Astrocyte (in vitro differentiated cells and primary cell): ENCODE data around the gene TMTC1. TPM values are rescaled to one million over a fixed set of nuclear protein-coding genes. Genes with fewer than 3 reads are reported as not detected.

Experiments
- DNase-seq: peaks from one replicate; pipeline ENCODE4 v3.0.0-alpha.2; 2010; ENCODE audit warnings: low read depth
- FAIRE-seq: peaks from 2 replicates; lab custom pipeline; 2011; peaks lifted over from hg19 to GRCh38; lab: Jason Lieb, UNC
- H2AFZ ChIP-seq: 2 replicates; pipeline ENCODE4 v1.6.0; 2012; ENCODE audit warnings: low read depth, low read length, inconsistent platforms
- H3K27ac ChIP-seq: 2 replicates; pipeline ENCODE4 v1.5.1; 2011; ENCODE audit warnings: low read depth, low read length, inconsistent platforms
- H3K27me3 ChIP-seq: 2 replicates; pipeline ENCODE4 v1.6.0; 2011; ENCODE audit warnings: low read length, inconsistent platforms; ENCODE audit not compliant: insufficient read depth
- H3K36me3 ChIP-seq: 2 replicates; pipeline ENCODE4 v1.5.1; 2011; ENCODE audit warnings: low read length, inconsistent platforms; ENCODE audit not compliant: insufficient read depth
- H3K4me1 ChIP-seq: 2 replicates; pipeline ENCODE4 v1.5.1; 2011; ENCODE audit warnings: low read length, inconsistent platforms; ENCODE audit not compliant: insufficient read depth
- H3K4me2 ChIP-seq: 2 replicates; pipeline ENCODE4 v1.6.0; 2012; ENCODE audit warnings: low read length, inconsistent platforms
- H3K4me3 ChIP-seq: 2 replicates; pipeline ENCODE4 v1.5.1; 2011; ENCODE audit warnings: low read depth, mild to moderate bottlenecking, low read length, inconsistent platforms; ENCODE audit not compliant: insufficient read depth
- H3K79me2 ChIP-seq: 2 replicates; pipeline ENCODE4 v1.6.0; 2012; ENCODE audit warnings: mild to moderate bottlenecking, low read length, inconsistent platforms; ENCODE audit not compliant: insufficient read depth
- H3K9ac ChIP-seq: 2 replicates; pipeline ENCODE4 v1.6.0; 2012; ENCODE audit warnings: mild to moderate bottlenecking, low read length, inconsistent platforms
- H3K9me3 ChIP-seq: 2 replicates; pipeline ENCODE4 v1.5.1; 2012; ENCODE audit warnings: low read depth, mild to moderate bottlenecking, low read length, inconsistent platforms; ENCODE audit not compliant: insufficient read depth
- H4K20me1 ChIP-seq: 2 replicates; pipeline ENCODE4 v1.6.0; 2012; ENCODE audit warnings: low read length, inconsistent platforms; ENCODE audit not compliant: insufficient read depth
- H3K27ac Mint-ChIP-seq: one replicate; pipeline ENCODE4 v1.8.0; 2021; ENCODE audit warnings: mild to moderate bottlenecking, mixed read lengths; ENCODE audit not compliant: unreplicated experiment
- H3K27me3 Mint-ChIP-seq: one replicate; pipeline ENCODE4 v1.8.0; 2021; ENCODE audit warnings: low read depth, mixed read lengths; ENCODE audit not compliant: unreplicated experiment
- H3K36me3 Mint-ChIP-seq: one replicate; pipeline ENCODE4 v1.8.0; 2021; ENCODE audit warnings: low read depth, mixed read lengths; ENCODE audit not compliant: unreplicated experiment
- H3K4me1 Mint-ChIP-seq: one replicate; pipeline ENCODE4 v1.8.0; 2021; ENCODE audit warnings: low read depth, mixed read lengths; ENCODE audit not compliant: unreplicated experiment
- H3K4me3 Mint-ChIP-seq: one replicate; pipeline ENCODE4 v1.8.0; 2021; ENCODE audit warnings: mild to moderate bottlenecking, moderate library complexity, mixed read lengths; ENCODE audit not compliant: unreplicated experiment
- H3K9me3 Mint-ChIP-seq: one replicate; pipeline ENCODE4 v1.8.0; 2021; ENCODE audit warnings: mild to moderate bottlenecking, mixed read lengths; ENCODE audit not compliant: unreplicated experiment
- EZH2 ChIP-seq: IDR thresholded peaks from 2 replicates; pipeline ENCODE4 v1.6.1; 2012; ENCODE audit warnings: mild to moderate bottlenecking, low read length, inconsistent platforms; ENCODE audit not compliant: insufficient read depth
- total RNA-seq: library from RNA; stranded (reverse); gene quantifications from 2 replicates; pipeline ENCODE4 v1.2.1, GENCODE V29; 2021
- TF ChIP-seq, protein P1 (sequence below): IDR thresholded peaks from 2 replicates; pipeline ENCODE4 v1.5.1; 2011; ENCODE audit warnings: low read depth, mild to moderate bottlenecking, inconsistent platforms, low read length, moderate library complexity; ENCODE audit not compliant: insufficient read depth

TMTC1 gene
- total RNA-seq, 1 donor from 2014 or later: 4.7 TPM

DNA sequence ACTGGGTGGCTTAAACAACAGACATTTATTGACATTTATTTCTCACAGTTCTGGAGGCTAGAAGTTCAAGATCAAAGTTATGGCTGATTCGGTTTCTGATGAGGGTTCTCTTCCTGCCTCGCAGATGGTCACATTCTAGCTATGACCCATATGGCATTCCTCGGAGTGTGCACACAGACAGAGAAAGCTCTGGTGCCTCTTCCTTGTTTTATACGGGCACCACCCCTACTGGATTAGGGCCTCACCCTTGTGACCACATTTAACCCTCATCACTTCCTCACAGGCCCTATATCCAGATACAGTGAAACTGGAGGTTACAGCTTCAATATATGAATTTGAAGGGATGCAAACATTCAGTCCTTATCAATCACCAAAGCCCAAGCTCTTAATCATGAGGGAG lies 209.2 kb downstream of the TMTC1 start:
- Histone ChIP-seq H3K4me1 (no peaks in the 10 kb centered on the region), H3K79me2 (no peaks in the 10 kb centered on the region), H3K27me3 (no peaks in the 10 kb centered on the region), H3K36me3 (no peaks in the 10 kb centered on the region), H3K4me2 (no peak overlapping the region), H3K27ac (no peak overlapping the region), H3K9ac (no peak overlapping the region), H4K20me1 (no peaks in the 10 kb centered on the region), H3K9me3 (no peaks in the 10 kb centered on the region), H2AFZ (no peak overlapping the region), H3K4me3 (no peak overlapping the region)
- Mint-ChIP-seq H3K4me1 (peaks cover 11% of the 10 kb centered on the region), H3K9me3 (no peaks in the 10 kb centered on the region), H3K36me3 (no peaks in the 10 kb centered on the region), H3K4me3 (no peak overlapping the region), H3K27me3 (no peaks in the 10 kb centered on the region), H3K27ac (no peak overlapping the region)
- no peak for FAIRE-seq
- DNase-seq: no peak
- TF ChIP-seq EZH2: no peak
- TF ChIP-seq, protein P1, sequence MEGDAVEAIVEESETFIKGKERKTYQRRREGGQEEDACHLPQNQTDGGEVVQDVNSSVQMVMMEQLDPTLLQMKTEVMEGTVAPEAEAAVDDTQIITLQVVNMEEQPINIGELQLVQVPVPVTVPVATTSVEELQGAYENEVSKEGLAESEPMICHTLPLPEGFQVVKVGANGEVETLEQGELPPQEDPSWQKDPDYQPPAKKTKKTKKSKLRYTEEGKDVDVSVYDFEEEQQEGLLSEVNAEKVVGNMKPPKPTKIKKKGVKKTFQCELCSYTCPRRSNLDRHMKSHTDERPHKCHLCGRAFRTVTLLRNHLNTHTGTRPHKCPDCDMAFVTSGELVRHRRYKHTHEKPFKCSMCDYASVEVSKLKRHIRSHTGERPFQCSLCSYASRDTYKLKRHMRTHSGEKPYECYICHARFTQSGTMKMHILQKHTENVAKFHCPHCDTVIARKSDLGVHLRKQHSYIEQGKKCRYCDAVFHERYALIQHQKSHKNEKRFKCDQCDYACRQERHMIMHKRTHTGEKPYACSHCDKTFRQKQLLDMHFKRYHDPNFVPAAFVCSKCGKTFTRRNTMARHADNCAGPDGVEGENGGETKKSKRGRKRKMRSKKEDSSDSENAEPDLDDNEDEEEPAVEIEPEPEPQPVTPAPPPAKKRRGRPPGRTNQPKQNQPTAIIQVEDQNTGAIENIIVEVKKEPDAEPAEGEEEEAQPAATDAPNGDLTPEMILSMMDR: no peak

- Mint-ChIP-seq H3K9me3 (no peaks in the 10 kb centered on the region), H3K36me3 (no peaks in the 10 kb centered on the region), H3K4me1 (peaks cover 6% of the 10 kb centered on the region), H3K27ac (no peak overlapping the region), H3K4me3 (no peak overlapping the region), H3K27me3 (no peaks in the 10 kb centered on the region)
- DNase-seq: no peak
- Histone ChIP-seq H3K4me2 (no peak overlapping the region), H4K20me1 (no peaks in the 10 kb centered on the region), H3K4me1 (no peaks in the 10 kb centered on the region), H3K9ac (no peak overlapping the region), H3K79me2 (no peaks in the 10 kb centered on the region), H3K9me3 (no peaks in the 10 kb centered on the region), H3K27me3 (no peaks in the 10 kb centered on the region), H2AFZ (no peak overlapping the region), H3K27ac (no peak overlapping the region), H3K36me3 (no peaks in the 10 kb centered on the region), H3K4me3 (no peak overlapping the region)
- no peak for TF ChIP-seq EZH2
- TF ChIP-seq, protein P1: no peak
- FAIRE-seq: no peak
Observed at GRCh38 chr12:29572938-29573337, 210.8 kb downstream of the TMTC1 start.

DNA sequence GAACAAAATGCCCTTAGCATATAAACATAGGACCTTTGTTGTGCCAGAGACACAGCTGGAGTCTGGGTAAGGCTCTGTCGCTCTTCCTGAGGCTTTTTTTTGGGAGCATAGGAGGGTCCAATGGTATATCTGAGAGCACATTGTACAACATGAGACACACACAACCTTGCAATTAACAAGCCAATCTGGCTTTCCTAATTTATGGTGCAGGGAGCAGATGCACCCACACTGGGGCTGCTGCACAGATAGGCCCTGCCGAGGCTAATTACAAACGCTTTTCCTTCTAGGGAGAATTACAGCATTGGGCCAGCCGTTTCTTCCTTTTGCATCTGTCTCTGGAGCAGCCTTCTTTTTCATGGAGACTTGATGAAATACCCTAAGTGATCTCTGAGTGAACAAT lies 211.3 kb downstream of the TMTC1 start:
- peaks cover 4% of the 10 kb centered on the region for H3K4me1 Mint-ChIP-seq
- no peaks in the 10 kb centered on the region for H3K27me3 Mint-ChIP-seq
- H3K9ac ChIP-seq: no peak overlapping the region
- H3K4me2 ChIP-seq: no peak overlapping the region
- H3K27me3 ChIP-seq: no peaks in the 10 kb centered on the region
- no peaks in the 10 kb centered on the region for H3K36me3 Mint-ChIP-seq
- H3K79me2 ChIP-seq: no peaks in the 10 kb centered on the region
- no peak for FAIRE-seq
- no peaks in the 10 kb centered on the region for H3K36me3 ChIP-seq
- H3K9me3 ChIP-seq: no peaks in the 10 kb centered on the region
- no peak overlapping the region for H2AFZ ChIP-seq
- no peak overlapping the region for H3K4me3 ChIP-seq
- H3K9me3 Mint-ChIP-seq: no peaks in the 10 kb centered on the region
- H3K4me3 Mint-ChIP-seq: no peak overlapping the region
- no peak for DNase-seq
- no peaks in the 10 kb centered on the region for H3K4me1 ChIP-seq
- H3K27ac Mint-ChIP-seq: no peak overlapping the region
- H4K20me1 ChIP-seq: no peaks in the 10 kb centered on the region
- TF ChIP-seq EZH2: no peak
- TF ChIP-seq, protein P1: no peak
- no peak overlapping the region for H3K27ac ChIP-seq
